RWPE1 (cell line): Measurements from ENCODE around the gene RHNO1.
"Not testable (repeated sequence)": the region's sequence is repeated elsewhere in the genome, so short reads cannot be mapped to it uniquely, and the experiment has no call there.

Source experiments
- CTCF ChIA-PET: fragments of 350-600 bp; sonication (Branson Sonifier 250); formaldehyde crosslinking; extraction: SDS; loops from one replicate; lab custom pipeline; 2021; lab: Yijun Ruan, JAX
- POLR2A ChIA-PET: fragments of 400-600 bp; formaldehyde crosslinking; extraction: SDS; loops from one replicate; lab custom pipeline; 2020; ENCODE audit warnings: antibody characterized with exemption; ENCODE audit not compliant: low non-redundant PET; lab: Yijun Ruan, JAX
- DNase-seq: peaks from one replicate; pipeline ENCODE4 v3.0.0; 2012; ENCODE audit warnings: low spot score
- H3K27ac ChIP-seq: fragments of 450-650 bp; 2 replicates; pipeline ENCODE4 v1.5.1; 2017
- TF ChIP-seq, protein P1 (sequence below): fragments of 450-650 bp; conservative IDR thresholded peaks from 2 replicates; pipeline ENCODE4 v1.5.1; 2017; ENCODE audit warnings: low read depth, mild to moderate bottlenecking

Gene RHNO1

DNA sequence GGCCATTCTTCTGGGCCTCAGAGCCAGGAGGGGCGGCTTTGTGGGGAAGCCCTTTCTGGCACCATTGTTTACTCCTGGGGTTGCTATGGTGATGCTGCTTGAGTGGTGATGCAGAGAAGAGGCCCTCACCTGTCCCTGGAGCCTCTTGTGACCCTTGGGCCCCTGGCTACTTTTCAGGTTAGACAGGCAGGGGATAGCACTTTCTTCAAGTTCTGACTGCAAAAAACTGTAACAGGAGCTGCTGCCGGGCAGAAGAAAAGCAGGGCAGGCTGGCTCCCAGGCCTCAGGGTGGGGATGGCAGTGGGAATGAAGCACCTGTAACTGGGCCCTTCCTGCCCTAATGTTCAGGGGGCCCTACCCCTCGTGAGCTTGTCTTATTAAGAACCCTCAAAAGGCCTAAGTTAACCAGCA is 20.0 kb upstream of the RHNO1 start, which contains the start of gene TEX52:
TEX52 (minus strand) TSS at position 19 of the 411 bp plus-strand sequence; CDS start at position 6, 13 bp downstream.
- no peak within 1 kb of the TSS for H3K27ac ChIP-seq
- ChIA-PET POLR2A (no interaction called here), CTCF (no interaction called here)
- TF ChIP-seq, protein P1, sequence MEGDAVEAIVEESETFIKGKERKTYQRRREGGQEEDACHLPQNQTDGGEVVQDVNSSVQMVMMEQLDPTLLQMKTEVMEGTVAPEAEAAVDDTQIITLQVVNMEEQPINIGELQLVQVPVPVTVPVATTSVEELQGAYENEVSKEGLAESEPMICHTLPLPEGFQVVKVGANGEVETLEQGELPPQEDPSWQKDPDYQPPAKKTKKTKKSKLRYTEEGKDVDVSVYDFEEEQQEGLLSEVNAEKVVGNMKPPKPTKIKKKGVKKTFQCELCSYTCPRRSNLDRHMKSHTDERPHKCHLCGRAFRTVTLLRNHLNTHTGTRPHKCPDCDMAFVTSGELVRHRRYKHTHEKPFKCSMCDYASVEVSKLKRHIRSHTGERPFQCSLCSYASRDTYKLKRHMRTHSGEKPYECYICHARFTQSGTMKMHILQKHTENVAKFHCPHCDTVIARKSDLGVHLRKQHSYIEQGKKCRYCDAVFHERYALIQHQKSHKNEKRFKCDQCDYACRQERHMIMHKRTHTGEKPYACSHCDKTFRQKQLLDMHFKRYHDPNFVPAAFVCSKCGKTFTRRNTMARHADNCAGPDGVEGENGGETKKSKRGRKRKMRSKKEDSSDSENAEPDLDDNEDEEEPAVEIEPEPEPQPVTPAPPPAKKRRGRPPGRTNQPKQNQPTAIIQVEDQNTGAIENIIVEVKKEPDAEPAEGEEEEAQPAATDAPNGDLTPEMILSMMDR = no peak
- no peak for DNase-seq

- TF ChIP-seq, protein P1 = no peak
- ChIA-PET POLR2A (interaction anchor here (0.7 kb wide), 2 partner anchors 9 to 131 kb away, joined by 3 read pairs; no protein-coding TSS in a partner anchor), CTCF (no interaction called here)
- no peak for DNase-seq
- H3K27ac ChIP-seq = no peak overlapping the region
Observed at GRCh38 chr12:2857576-2857975, 19.4 kb upstream of the RHNO1 start.

DNA sequence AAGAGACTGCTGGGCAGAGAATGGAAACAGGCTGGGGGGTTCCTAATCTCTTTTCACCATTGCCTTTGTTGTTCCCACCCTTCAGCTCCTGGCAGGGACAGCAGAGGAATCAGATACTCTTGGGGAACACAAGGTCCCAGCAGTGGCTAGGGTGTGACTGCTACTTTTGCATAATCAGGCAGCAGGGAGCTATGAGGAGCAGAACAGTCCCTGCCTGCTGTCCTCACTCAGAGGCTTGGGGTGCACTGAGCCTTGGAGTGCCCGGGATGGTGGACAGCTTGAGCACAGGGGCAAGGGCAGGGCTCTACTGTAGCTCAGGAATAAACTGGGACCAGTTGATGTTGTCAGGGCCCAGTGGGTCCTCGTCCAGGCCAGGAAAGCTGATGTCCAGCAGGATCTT is 18.7 kb upstream of the RHNO1 start:
- no peak overlapping the region; the same call in 1 of the 2 replicates for H3K27ac ChIP-seq
- no peak for DNase-seq
- POLR2A ChIA-PET = interaction anchor here (0.7 kb wide), 2 partner anchors 9 to 130 kb away, joined by 3 read pairs; no protein-coding TSS in a partner anchor
- CTCF ChIA-PET = no interaction called here
- TF ChIP-seq, protein P1 = no peak

- H3K27ac ChIP-seq = no peak overlapping the region
- POLR2A ChIA-PET = no interaction called here
- CTCF ChIA-PET = no interaction called here
- TF ChIP-seq, protein P1 = no peak
- no peak for DNase-seq
Observed at GRCh38 chr12:2858944-2859421, 18.0 kb upstream of the RHNO1 start.

DNA sequence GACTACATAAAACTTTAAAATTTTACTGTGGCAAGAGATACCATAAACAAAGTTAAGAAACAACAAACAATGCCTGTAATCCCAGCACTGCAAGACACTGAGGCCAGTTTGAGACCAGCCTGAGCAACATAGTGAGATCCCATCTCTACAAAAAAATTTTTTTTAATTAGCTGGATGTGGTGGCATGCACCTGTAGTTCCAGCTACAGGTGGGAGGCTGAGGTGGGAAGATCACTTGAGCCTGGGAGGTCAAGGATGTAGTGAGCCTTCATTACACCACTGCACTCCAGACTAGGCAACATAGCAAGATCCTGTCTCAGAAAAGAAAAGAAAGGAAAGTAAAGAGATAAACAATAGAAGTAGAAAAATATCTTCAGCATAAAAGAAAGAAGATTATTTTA is 16.9 kb upstream of the RHNO1 start:
- CTCF ChIA-PET = interaction anchor here (0.6 kb wide), 1 partner anchor 1187 kb away, joined by 3 read pairs; no protein-coding TSS in a partner anchor
- POLR2A ChIA-PET = no interaction called here
- DNase-seq = no peak
- no peak overlapping the region for H3K27ac ChIP-seq
- TF ChIP-seq, protein P1 = no peak

GRCh38 chr12:2862876-2863275 is 14.1 kb upstream of the RHNO1 start:
- TF ChIP-seq, protein P1 = no peak
- H3K27ac ChIP-seq = no peak overlapping the region
- ChIA-PET CTCF (interaction anchor here (1.8 kb wide), 1 partner anchor 9 kb away, joined by 13 read pairs; no protein-coding TSS in a partner anchor), POLR2A (no interaction called here)
- no peak for DNase-seq

DNA sequence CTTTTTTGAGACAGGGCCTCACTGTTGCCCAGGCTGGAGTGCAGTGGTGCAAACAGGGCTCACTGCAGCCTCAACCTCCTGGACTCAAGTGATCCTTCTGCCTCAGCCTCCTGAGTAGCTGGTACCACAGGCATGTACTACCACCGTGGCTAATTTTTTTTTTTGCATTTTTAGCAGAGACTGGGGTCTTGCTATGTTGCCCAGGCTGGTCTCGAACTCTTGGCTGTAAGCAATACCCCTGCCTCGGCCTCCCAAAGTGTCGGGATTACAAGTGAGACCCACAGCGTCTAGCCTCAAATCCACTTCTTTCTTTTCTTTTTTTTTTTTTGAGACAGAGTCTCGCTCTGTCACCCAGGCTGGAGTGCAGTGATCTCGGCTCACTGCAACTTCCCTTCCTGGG is 13.6 kb upstream of the RHNO1 start:
- POLR2A ChIA-PET, DNase-seq, H3K27ac ChIP-seq: not testable (repeated sequence)
- CTCF ChIA-PET = interaction anchor here (1.8 kb wide), 1 partner anchor 10 kb away, joined by 13 read pairs; no protein-coding TSS in a partner anchor
